Right lobe of liver (tissue), 6 donors: ENCODE results near the gene ZMYND10. TPM values are rescaled to one million over a fixed set of nuclear protein-coding genes. Genes with fewer than 3 reads are reported as not detected.

Source experiments
- ATAC-seq, 4 donors: fragments of 200-7000 bp; cut with Tn5 transposase; one replicate each; pipeline ENCODE4 v1.9.1; 2020; ENCODE audit warnings: mild to moderate bottlenecking in 4 of 4, moderate library complexity in 4 of 4
- DNase-seq, 3 donors: peaks; one replicate each; pipeline ENCODE4 v3.0.0-alpha.2; 2020
- H3K27ac ChIP-seq, 3 donors: fragments of 200-600 bp; one replicate each; pipeline ENCODE4 v1.8.0; 2022
- H3K27me3 ChIP-seq, 2 donors: fragments of 200-600 bp; one replicate each; pipeline ENCODE4 v1.8.0; 2022
- H3K36me3 ChIP-seq, 4 donors: fragments of 200-600 bp; sonication (generic) in 1 of 4; one replicate each; pipeline versions ENCODE4 v1.5.1 to v1.8.0; 2017 to 2022; ENCODE audit warnings: control low read depth in 1 of 4
- H3K4me1 ChIP-seq, 4 donors: fragments of 200-600 bp; sonication (generic) in 1 of 4; one replicate each; pipeline versions ENCODE4 v1.5.1 to v1.8.0; 2017 to 2022; ENCODE audit warnings: control low read depth in 1 of 4
- H3K4me3 ChIP-seq, 3 donors: fragments of 200-600 bp; one replicate each; pipeline ENCODE4 v1.8.0; 2022
- H3K9me3 ChIP-seq, 4 donors: fragments of 200-600 bp; sonication (generic) in 1 of 4; one replicate each; pipeline versions ENCODE4 v1.5.1 to v1.8.0; 2017 to 2022; ENCODE audit warnings: control low read depth in 1 of 4
- CTCF ChIP-seq, 4 donors: fragments of 200-600 bp in 3 of 4; fragments of 450-650 bp in 1 of 4; IDR thresholded peaks; one replicate each; pipeline versions ENCODE4 v1.5.1 to v1.8.0; 2016 to 2022; ENCODE audit warnings: antibody characterized with exemption in 4 of 4, mild to moderate bottlenecking in 2 of 4
- POLR2A ChIP-seq: fragments of 450-650 bp; IDR thresholded peaks from one replicate; pipeline ENCODE4 v1.6.1; 2017; ENCODE audit warnings: antibody characterized with exemption, mild to moderate bottlenecking
- WGBS: methylation state at CpG from one replicate; pipeline ENCODE4 v1.1.6; 2018; ENCODE audit warnings: low coverage, low lambda C conversion rate; ENCODE audit not compliant: insufficient coverage; ENCODE audit errors: missing lambda C conversion rate; 5-methylcytosine and 5-hydroxymethylcytosine counted together
- intact Hi-C, 2 donors: fragments of 100-400 bp; cut with DNase I; formaldehyde crosslinking; loops; one replicate each; pipeline versions ENCODE4 v1.11.2 to v1.14.1; 2022
- total RNA-seq, 6 experiments: library from RNA; depleted of rRNA in 2 of 6; stranded (reverse); fragments of >200 nt in 2 of 6; fragmentation: NEBNext Ultra II Directional in 3 of 6; extraction: Animal tissue kit (Norgen Biotek cat#: 25700) in 3 of 6; gene quantifications; one replicate each; pipeline versions ENCODE4 v1.1.0 to v1.2.4, GENCODE V29; 2016 to 2023
- donor health status: DM: no; HTN: yes; CAD: no.
- donor health status: DM: no; HTN: no; CAD: no.
- donor health status: DM: no; HTN: no; CAD: no.
- donor health status: DM: no; HTN: yes; CAD: no.
- donor health status: DM: no; HTN: yes; CAD: no.

ZMYND10 gene
- total RNA-seq, 6 experiments from 2014 or later: 0.25 to 0.70 (median 0.46) TPM

- no peak for DNase-seq
- peaks cover 0 to 20% (median 5%) of the 10 kb centered on the region in 4 donors for H3K4me1 ChIP-seq
- no peak overlapping the region for H3K4me3 ChIP-seq
- H3K36me3 ChIP-seq: peaks cover 0 to 12% (median 4%) of the 10 kb centered on the region in 4 donors
- no peaks in the 10 kb centered on the region for H3K9me3 ChIP-seq
- no peak overlapping the region for H3K27ac ChIP-seq
- no CpG with 5 or more reads among the region's 4 CpGs for WGBS
- ATAC-seq: no peak
- H3K27me3 ChIP-seq: no peaks in the 10 kb centered on the region
- TF ChIP-seq CTCF (IDR thresholded peaks at IDR 0.05): no peak
- no peak for TF ChIP-seq POLR2A
- intact Hi-C loops: no loop called here
Observed at GRCh38 chr3:50294089-50294488, 51.4 kb downstream of the ZMYND10 start.

GRCh38 chr3:50293079-50293801 lies 52.3 kb downstream of the ZMYND10 start:
- Histone ChIP-seq H3K4me3 (peak overlapping the region in 2 of 3 donors; percentile 91), H3K27me3 (no peaks in the 10 kb centered on the region), H3K9me3 (no peaks in the 10 kb centered on the region), H3K4me1 (peaks cover 0 to 13% (median 4%) of the 10 kb centered on the region in 4 donors), H3K36me3 (peaks cover 0 to 20% (median 8%) of the 10 kb centered on the region in 4 donors), H3K27ac (peak overlapping the region in 2 of 3 donors; percentile 90 to 94)
- 42% methylated on average over 2 of the region's 12 CpGs for WGBS
- ATAC-seq: no peak
- intact Hi-C loops: no loop called here
- TF ChIP-seq CTCF (IDR thresholded peaks at IDR 0.05) (no peak), POLR2A (no peak)
- DNase-seq: no peak

- DNase-seq (peak; percentile 98 to 99 (median 99)), ATAC-seq (peak; percentile 85 to 92 (median 92))
- no peak for TF ChIP-seq CTCF (IDR thresholded peaks at IDR 0.05)
- TF ChIP-seq POLR2A: peak; percentile 72
- intact Hi-C loops: no loop called here
- peak within 1 kb of the TSS; percentile 69 to 94 (median 90) for H3K27ac ChIP-seq
- H3K4me3 ChIP-seq: peak within 1 kb of the TSS; percentile 63 to 91 (median 91)
- no peaks in the 10 kb centered on the region for H3K9me3 ChIP-seq
- under 1% methylated on average over 21 of the region's 67 CpGs for WGBS
- H3K4me1 ChIP-seq: peaks cover 0 to 13% (median 4%) of the 10 kb centered on the region in 4 donors
- H3K36me3 ChIP-seq: peaks cover 0 to 28% (median 11%) of the 10 kb centered on the region in 4 donors
- no peaks in the 10 kb centered on the region for H3K27me3 ChIP-seq
Observed at GRCh38 chr3:50292159-50293078, 53.1 kb downstream of the ZMYND10 start, which contains the start of gene IFRD2. TSS of gene IFRD2 (minus strand) at chr3:50292429. CDS start at chr3:50292274, 155 bp downstream.

Other genes with a start within 250 kb of the ZMYND10 start
- 1 to 10 TPM; 1.2 to 5.9 (median 4.2) TPM for gene SEMA3F, start 190.4 kb downstream of the ZMYND10 start, total RNA-seq
- under 1 TPM in 1 of 6 experiments, not detected in 5; 0.07 TPM for gene GNAT1, start 154.1 kb downstream of the ZMYND10 start, total RNA-seq
- 100 to 1,000 TPM in 4 of 6 experiments, 10 to 100 TPM in 2; 77.7 to 311 (median 190) TPM for gene SLC38A3, start 140.5 kb downstream of the ZMYND10 start, total RNA-seq
- 100 to 1,000 TPM in 2 of 6 experiments, 10 to 100 TPM in 4; 73.3 to 125 (median 98.7) TPM for gene GNAI2, start 109.5 kb downstream of the ZMYND10 start, total RNA-seq
- 1 to 10 TPM; 1.7 to 4.5 (median 2.6) TPM for gene SEMA3B, start 76.6 kb downstream of the ZMYND10 start, total RNA-seq
- gene LSMEM2, start 66.6 kb downstream of the ZMYND10 start, total RNA-seq: not detected
- 10 to 100 TPM; 40.8 to 71.0 (median 56.3) TPM for gene IFRD2, start 53.3 kb downstream of the ZMYND10 start, total RNA-seq
- gene HYAL3, start 46.3 kb downstream of the ZMYND10 start, total RNA-seq: 1 to 10 TPM; 1.8 to 7.5 (median 3.1) TPM
- 1 to 10 TPM; 2.5 to 6.2 (median 3.5) TPM for gene NAA80, start 46.3 kb downstream of the ZMYND10 start, total RNA-seq
- gene HYAL1, start 42.2 kb downstream of the ZMYND10 start, total RNA-seq: 100 to 1,000 TPM in 4 of 6 experiments, 10 to 100 TPM in 2; 90.6 to 157 (median 136) TPM
- gene HYAL2, start 23.0 kb downstream of the ZMYND10 start, total RNA-seq: 10 to 100 TPM; 13.0 to 41.6 (median 21.2) TPM
- 10 to 100 TPM in 5 of 6 experiments, 1 to 10 TPM in 1; 9.7 to 36.9 (median 12.5) TPM for gene TUSC2, start 17.5 kb downstream of the ZMYND10 start, total RNA-seq
- 10 to 100 TPM in 3 of 6 experiments, 1 to 10 TPM in 3; 5.2 to 17.8 (median 9.1) TPM for gene RASSF1, start 4.9 kb downstream of the ZMYND10 start, total RNA-seq
- gene NPRL2, start 5.0 kb upstream of the ZMYND10 start, total RNA-seq: 10 to 100 TPM; 10.6 to 18.3 (median 14.4) TPM
- gene CYB561D2, start 5.1 kb upstream of the ZMYND10 start, total RNA-seq: 10 to 100 TPM; 14.3 to 29.4 (median 20.7) TPM
- 10 to 100 TPM; 15.0 to 30.9 (median 19.2) TPM for gene TMEM115, start 13.8 kb upstream of the ZMYND10 start, total RNA-seq
- gene CACNA2D2, start 157.9 kb upstream of the ZMYND10 start, total RNA-seq: under 1 TPM in 5 of 6 experiments, not detected in 1; 0.06 to 0.39 (median 0.26) TPM
- gene C3orf18, start 222.0 kb upstream of the ZMYND10 start, total RNA-seq: 1 to 10 TPM; 2.0 to 7.8 (median 2.8) TPM
- 10 to 100 TPM; 10.5 to 19.4 (median 14.0) TPM for gene HEMK1, start 223.8 kb upstream of the ZMYND10 start, total RNA-seq